ENCODE data around the gene GMIP.

Gene GMIP

DNA sequence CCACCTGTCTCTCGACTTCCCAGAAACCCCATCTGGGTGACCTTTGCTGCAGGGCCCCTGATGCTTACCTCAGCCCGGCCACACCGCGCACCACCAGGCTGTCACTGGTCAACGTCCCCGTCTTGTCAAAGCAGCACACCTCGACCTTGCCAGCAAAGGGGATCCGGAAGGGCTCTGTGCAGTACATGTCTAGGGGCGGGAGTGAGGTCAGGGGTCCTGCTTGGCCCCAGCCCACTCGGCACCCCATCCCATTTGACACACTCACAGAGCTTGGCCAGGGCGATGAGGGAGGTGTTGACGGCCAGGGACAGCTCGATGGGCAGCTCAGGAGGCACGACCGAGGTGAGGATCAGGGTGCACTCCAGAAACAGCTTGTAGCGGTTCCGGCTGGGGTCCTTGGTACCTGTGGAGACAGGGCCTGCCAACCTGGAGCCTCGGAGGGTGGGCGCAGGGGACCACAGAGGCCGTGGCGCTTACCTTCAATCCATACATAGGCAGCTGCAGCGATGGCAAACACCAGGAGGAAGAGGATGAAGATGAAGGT lies 11.7 kb upstream of the GMIP start:
- Histone ChIP-seq H3K79me1 (replicated peaks; ENCODE audit: low read length, poor library complexity, severe bottlenecking) (peaks cover 60% of the 10 kb centered on the region), H3K9me3 (ENCODE audit: control insufficient read depth, low read length) (no peaks in the 10 kb centered on the region), H2AFZ (ENCODE audit: low read depth, low read length) (no peak overlapping the region), H2BK12ac (ENCODE audit: low read length in 2 of 2) (no peak overlapping the region), H3K27ac (ENCODE audit: low read length, poor library complexity, severe bottlenecking) (no peak overlapping the region), H3K27me3 (ENCODE audit: control insufficient read depth in 1 of 2, insufficient read depth in 1 of 2, low read length in 2 of 2) (no peaks in the 10 kb centered on the region), H3K9ac (ENCODE audit: low read length) (no peak overlapping the region), H2BK15ac (ENCODE audit: low read depth, poor library complexity, severe bottlenecking) (no peak overlapping the region), H3K18ac (ENCODE audit: low read depth in 1 of 2, low read length in 2 of 2) (no peak overlapping the region), H2BK5ac (ENCODE audit: low read depth, low read length, poor library complexity, severe bottlenecking) (no peak overlapping the region), H3K4me1 (ENCODE audit: control insufficient read depth, insufficient read depth, low read depth, low read length) (no peaks in the 10 kb centered on the region), H4K8ac (ENCODE audit: low read length) (no peak overlapping the region), H3K4me3 (ENCODE audit: insufficient read depth in 1 of 2, low read depth in 1 of 2, low read length in 2 of 2) (no peak overlapping the region), H3K4me2 (ENCODE audit: low read length, poor library complexity, severe bottlenecking) (no peak overlapping the region), H3K14ac (ENCODE audit: low read length in 2 of 2) (no peak overlapping the region), H3K23ac (ENCODE audit: low read length in 2 of 2) (no peak overlapping the region), H2AK5ac (ENCODE audit: low read length, severe bottlenecking) (no peak overlapping the region), H4K91ac (ENCODE audit: low read length) (no peak overlapping the region), H2BK120ac (ENCODE audit: low read depth, low read length) (no peak overlapping the region), H3K36me3 (ENCODE audit: control insufficient read depth in 1 of 2, insufficient read depth in 2 of 2, low read depth in 1 of 2, low read length in 2 of 2) (peaks cover 98 to 99% of the 10 kb centered on the region in 2 experiments), H3K4ac (ENCODE audit: low read depth in 1 of 2, low read length in 2 of 2) (no peak overlapping the region)
- no peak for DNase-seq
- 95% methylated on average over 22 of the region's 22 CpGs for WGBS

DNA sequence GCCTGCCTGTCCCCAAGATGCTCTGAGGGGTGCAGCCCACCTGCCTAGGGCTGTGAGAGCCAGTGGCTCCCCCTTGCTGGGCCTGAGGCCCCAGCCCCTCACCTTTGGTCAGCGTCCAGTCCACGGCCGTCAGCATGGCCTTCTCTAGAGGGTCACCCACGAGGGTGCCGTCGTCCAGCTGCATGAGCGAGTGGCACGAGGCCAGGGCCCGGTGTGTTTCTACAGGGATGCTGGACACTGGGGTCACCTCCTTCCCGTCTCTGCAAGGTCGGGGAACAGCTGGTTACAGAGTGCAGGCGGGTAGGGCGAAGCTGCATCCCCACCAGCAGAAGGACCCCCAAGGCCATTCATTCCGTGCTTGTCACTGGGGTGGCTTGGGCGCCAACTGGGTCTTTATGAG lies 11.0 kb upstream of the GMIP start:
- Histone ChIP-seq H2BK5ac (ENCODE audit: low read depth, low read length, poor library complexity, severe bottlenecking) (no peak overlapping the region), H3K23ac (ENCODE audit: low read length in 2 of 2) (no peak overlapping the region), H2BK120ac (ENCODE audit: low read depth, low read length) (no peak overlapping the region), H3K18ac (ENCODE audit: low read depth in 1 of 2, low read length in 2 of 2) (no peak overlapping the region), H3K4me3 (ENCODE audit: insufficient read depth in 1 of 2, low read depth in 1 of 2, low read length in 2 of 2) (no peak overlapping the region), H3K27ac (ENCODE audit: low read length, poor library complexity, severe bottlenecking) (no peak overlapping the region), H2BK15ac (ENCODE audit: low read depth, poor library complexity, severe bottlenecking) (no peak overlapping the region), H3K9ac (ENCODE audit: low read length) (no peak overlapping the region), H3K27me3 (ENCODE audit: control insufficient read depth in 1 of 2, insufficient read depth in 1 of 2, low read length in 2 of 2) (no peaks in the 10 kb centered on the region), H2BK12ac (ENCODE audit: low read length in 2 of 2) (no peak overlapping the region), H2AFZ (ENCODE audit: low read depth, low read length) (no peak overlapping the region), H4K91ac (ENCODE audit: low read length) (no peak overlapping the region), H3K14ac (ENCODE audit: low read length in 2 of 2) (no peak overlapping the region), H4K8ac (ENCODE audit: low read length) (no peak overlapping the region), H3K4ac (ENCODE audit: low read depth in 1 of 2, low read length in 2 of 2) (no peak overlapping the region), H3K4me2 (ENCODE audit: low read length, poor library complexity, severe bottlenecking) (no peak overlapping the region), H3K79me1 (replicated peaks; ENCODE audit: low read length, poor library complexity, severe bottlenecking) (peaks cover 55% of the 10 kb centered on the region), H3K9me3 (ENCODE audit: control insufficient read depth, low read length) (no peaks in the 10 kb centered on the region), H3K36me3 (ENCODE audit: control insufficient read depth in 1 of 2, insufficient read depth in 2 of 2, low read depth in 1 of 2, low read length in 2 of 2) (peaks cover 99% of the 10 kb centered on the region in 2 experiments), H3K4me1 (ENCODE audit: control insufficient read depth, insufficient read depth, low read depth, low read length) (no peaks in the 10 kb centered on the region), H2AK5ac (ENCODE audit: low read length, severe bottlenecking) (no peak overlapping the region)
- 98% methylated on average over 15 of the region's 15 CpGs for WGBS
- no peak for DNase-seq

DNA sequence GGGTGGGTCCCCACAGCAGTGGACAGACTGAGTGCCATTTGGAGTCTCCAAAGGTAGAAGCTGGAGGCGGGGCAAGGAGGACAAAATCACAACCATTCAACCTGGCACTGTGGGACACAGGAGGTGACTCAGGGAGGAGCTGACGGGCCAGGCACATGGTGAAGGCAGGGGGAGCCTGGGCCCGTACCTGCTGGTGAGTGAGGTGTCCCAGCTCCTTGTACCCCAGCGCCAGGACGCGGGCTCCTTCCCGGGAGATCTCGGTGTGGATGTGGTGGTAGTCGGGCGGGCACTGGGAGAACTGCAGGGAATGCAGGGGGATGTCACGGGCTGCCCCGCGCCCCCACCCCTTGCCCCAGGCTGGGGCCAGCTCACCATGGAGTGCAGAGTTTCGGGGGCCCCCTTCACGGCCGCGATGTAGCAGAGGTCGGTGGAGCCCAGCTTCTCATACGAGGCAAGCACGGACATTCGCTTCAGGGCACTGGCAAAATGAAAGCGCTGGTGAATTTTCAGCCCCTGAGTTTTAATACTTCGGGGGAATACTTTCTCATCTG lies 10.2 kb upstream of the GMIP start:
- Histone ChIP-seq H2BK15ac (ENCODE audit: low read depth, poor library complexity, severe bottlenecking) (no peak overlapping the region), H3K4me3 (ENCODE audit: insufficient read depth in 1 of 2, low read depth in 1 of 2, low read length in 2 of 2) (no peak overlapping the region), H3K14ac (ENCODE audit: low read length in 2 of 2) (no peak overlapping the region), H4K8ac (ENCODE audit: low read length) (no peak overlapping the region), H3K18ac (ENCODE audit: low read depth in 1 of 2, low read length in 2 of 2) (no peak overlapping the region), H2AFZ (ENCODE audit: low read depth, low read length) (no peak overlapping the region), H3K9ac (ENCODE audit: low read length) (no peak overlapping the region), H2BK12ac (ENCODE audit: low read length in 2 of 2) (no peak overlapping the region), H2BK5ac (ENCODE audit: low read depth, low read length, poor library complexity, severe bottlenecking) (no peak overlapping the region), H3K23ac (ENCODE audit: low read length in 2 of 2) (no peak overlapping the region), H2BK120ac (ENCODE audit: low read depth, low read length) (no peak overlapping the region), H3K27me3 (ENCODE audit: control insufficient read depth in 1 of 2, insufficient read depth in 1 of 2, low read length in 2 of 2) (no peaks in the 10 kb centered on the region), H3K4me1 (ENCODE audit: control insufficient read depth, insufficient read depth, low read depth, low read length) (no peaks in the 10 kb centered on the region), H3K36me3 (ENCODE audit: control insufficient read depth in 1 of 2, insufficient read depth in 2 of 2, low read depth in 1 of 2, low read length in 2 of 2) (peaks cover 97% of the 10 kb centered on the region in 2 experiments), H3K4me2 (ENCODE audit: low read length, poor library complexity, severe bottlenecking) (no peak overlapping the region), H3K79me1 (replicated peaks; ENCODE audit: low read length, poor library complexity, severe bottlenecking) (peaks cover 52% of the 10 kb centered on the region), H4K91ac (ENCODE audit: low read length) (no peak overlapping the region), H3K9me3 (ENCODE audit: control insufficient read depth, low read length) (no peaks in the 10 kb centered on the region), H2AK5ac (ENCODE audit: low read length, severe bottlenecking) (no peak overlapping the region), H3K27ac (ENCODE audit: low read length, poor library complexity, severe bottlenecking) (no peak overlapping the region), H3K4ac (ENCODE audit: low read depth in 1 of 2, low read length in 2 of 2) (no peak overlapping the region)
- 95% methylated on average over 23 of the region's 23 CpGs for WGBS
- DNase-seq = no peak

DNA sequence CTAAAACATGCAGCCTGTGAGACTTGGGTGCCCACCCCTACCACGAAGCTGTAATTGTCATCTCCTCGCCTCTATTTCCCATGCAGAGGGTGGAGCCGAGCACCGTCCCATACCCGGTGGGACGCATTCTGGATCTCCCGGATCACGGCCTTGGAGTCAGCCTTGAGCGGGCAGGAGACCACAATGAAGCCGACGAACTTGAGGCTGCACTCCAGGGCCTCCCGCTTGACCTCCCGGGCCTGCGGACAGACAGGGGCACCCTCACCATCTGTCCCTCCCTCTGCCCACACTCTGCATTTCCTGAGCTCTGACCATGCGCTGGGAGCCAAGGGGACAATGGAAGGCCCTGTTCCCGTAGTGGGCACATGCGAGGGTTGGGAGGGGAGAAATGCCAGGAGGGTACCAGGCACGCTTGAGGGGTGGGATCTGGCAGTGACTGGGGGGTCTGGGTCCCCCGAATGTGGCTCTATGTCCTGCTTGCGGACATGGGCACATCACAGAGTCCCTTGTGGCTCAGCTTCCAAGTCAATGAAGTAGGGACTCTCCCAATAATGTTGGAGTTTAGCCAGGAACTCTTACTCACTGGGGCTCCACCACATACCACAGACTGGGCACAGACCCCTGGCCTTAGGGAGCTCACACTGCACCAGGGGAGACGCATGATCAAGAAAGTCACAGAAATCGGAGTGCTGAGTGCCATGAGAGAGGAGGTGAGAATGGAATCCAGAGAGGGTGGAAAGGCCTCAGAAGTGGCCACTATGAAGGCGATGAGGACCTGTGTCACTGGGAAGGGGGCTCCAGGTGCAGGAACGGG lies 9.2 kb upstream of the GMIP start:
- Histone ChIP-seq H3K9ac (ENCODE audit: low read length) (no peak overlapping the region), H3K18ac (ENCODE audit: low read depth in 1 of 2, low read length in 2 of 2) (no peak overlapping the region), H3K23ac (ENCODE audit: low read length in 2 of 2) (no peak overlapping the region), H3K36me3 (ENCODE audit: control insufficient read depth in 1 of 2, insufficient read depth in 2 of 2, low read depth in 1 of 2, low read length in 2 of 2) (peaks cover 88 to 95% of the 10 kb centered on the region in 2 experiments), H2BK12ac (ENCODE audit: low read length in 2 of 2) (no peak overlapping the region), H3K4ac (ENCODE audit: low read depth in 1 of 2, low read length in 2 of 2) (no peak overlapping the region), H2AFZ (ENCODE audit: low read depth, low read length) (no peak overlapping the region), H2AK5ac (ENCODE audit: low read length, severe bottlenecking) (no peak overlapping the region), H3K4me3 (ENCODE audit: insufficient read depth in 1 of 2, low read depth in 1 of 2, low read length in 2 of 2) (no peak overlapping the region), H3K79me1 (replicated peaks; ENCODE audit: low read length, poor library complexity, severe bottlenecking) (peaks cover 50% of the 10 kb centered on the region), H4K91ac (ENCODE audit: low read length) (no peak overlapping the region), H4K8ac (ENCODE audit: low read length) (no peak overlapping the region), H3K4me1 (ENCODE audit: control insufficient read depth, insufficient read depth, low read depth, low read length) (no peaks in the 10 kb centered on the region), H3K27me3 (ENCODE audit: control insufficient read depth in 1 of 2, insufficient read depth in 1 of 2, low read length in 2 of 2) (no peaks in the 10 kb centered on the region), H3K4me2 (ENCODE audit: low read length, poor library complexity, severe bottlenecking) (no peak overlapping the region), H2BK15ac (ENCODE audit: low read depth, poor library complexity, severe bottlenecking) (no peak overlapping the region), H3K14ac (ENCODE audit: low read length in 2 of 2) (no peak overlapping the region), H3K9me3 (ENCODE audit: control insufficient read depth, low read length) (no peaks in the 10 kb centered on the region), H2BK5ac (ENCODE audit: low read depth, low read length, poor library complexity, severe bottlenecking) (no peak overlapping the region), H2BK120ac (ENCODE audit: low read depth, low read length) (no peak overlapping the region), H3K27ac (ENCODE audit: low read length, poor library complexity, severe bottlenecking) (no peak overlapping the region)
- DNase-seq = no peak
- 99% methylated on average over 23 of the region's 24 CpGs for WGBS
